ENCODE measurements around the gene GGNBP2.

The GGNBP2 gene

GRCh38 chr17:36576793-36577192 is 32.1 kb downstream of the GGNBP2 start:
- no peak for DNase-seq

GRCh38 chr17:36578671-36579070 is 34.0 kb downstream of the GGNBP2 start:
- no peak for DNase-seq

GRCh38 chr17:36583787-36584186 is 39.1 kb downstream of the GGNBP2 start:
- DNase-seq = no peak

- no peak for DNase-seq
These were observed 41.4 kb downstream of the GGNBP2 start for GRCh38 chr17:36586138-36586537.

- no peak for DNase-seq
These were observed 45.4 kb downstream of the GGNBP2 start for GRCh38 chr17:36590082-36590481.

- peak; percentile 63 for DNase-seq
These were observed 47.0 kb downstream of the GGNBP2 start, which contains the start of gene DHRS11 for GRCh38 chr17:36591434-36592315. DHRS11 (plus strand) TSS chr17:36591879; CDS start chr17:36592010, 131 bp downstream.

- DNase-seq = no peak
These were observed 47.6 kb downstream of the GGNBP2 start for GRCh38 chr17:36592316-36592715.

GRCh38 chr17:36592716-36593321 is 48.1 kb downstream of the GGNBP2 start:
- no peak for DNase-seq

- no peak for DNase-seq
These were observed 49.1 kb downstream of the GGNBP2 start for GRCh38 chr17:36593656-36594316.

- DNase-seq = no peak
These were observed 50.1 kb downstream of the GGNBP2 start for GRCh38 chr17:36594626-36595401.

- no peak for DNase-seq
These were observed 52.5 kb downstream of the GGNBP2 start for GRCh38 chr17:36597226-36597625.

- no peak for DNase-seq
These were observed 53.4 kb downstream of the GGNBP2 start for GRCh38 chr17:36597866-36598777.

GRCh38 chr17:36598951-36599401 is 54.3 kb downstream of the GGNBP2 start:
- DNase-seq = no peak

GRCh38 chr17:36599546-36600250 is 55.0 kb downstream of the GGNBP2 start:
- no peak for DNase-seq

GRCh38 chr17:36600465-36600864 is 55.7 kb downstream of the GGNBP2 start:
- no peak for DNase-seq

- DNase-seq = no peak
These were observed 56.2 kb downstream of the GGNBP2 start for GRCh38 chr17:36600936-36601302.

GRCh38 chr17:36601303-36602029 is 56.7 kb downstream of the GGNBP2 start, which contains the start of gene MRM1:
MRM1 (plus strand) TSS chr17:36601583; CDS start chr17:36601811, 228 bp downstream.
- peak; percentile 89 for DNase-seq

GRCh38 chr17:36602030-36602748 is 57.5 kb downstream of the GGNBP2 start:
- DNase-seq = no peak

GRCh38 chr17:36602924-36603384 is 58.2 kb downstream of the GGNBP2 start:
- DNase-seq = peak; percentile 69

All from CD4-positive, alpha-beta T cell treated with Interferon gamma for 1 hour (primary cell).